MCF 10A (cell line): Measurements from ENCODE around the gene PTGS1. TPM values are rescaled to one million over a fixed set of nuclear protein-coding genes. Genes with fewer than 3 reads are reported as not detected.

Source experiments
- BruUV-seq: library from RNA; stranded (reverse); fragments of 400-500 nt; replicated peaks from 2 replicates; lab custom pipeline; 2021; lab: Mats Ljungman, UMichigan
- CTCF ChIA-PET: fragments of 300-600 bp; sonication (Branson Sonifier 250); formaldehyde crosslinking; extraction: SDS; loops from one replicate; lab custom pipeline; 2021; ENCODE audit warnings: antibody characterized with exemption, inconsistent platforms; lab: Yijun Ruan, JAX
- POLR2A ChIA-PET: fragments of 300-600, 350-650 bp; sonication (Branson Sonifier 250); formaldehyde crosslinking; extraction: SDS; loops from one replicate; lab custom pipeline; 2020; ENCODE audit warnings: antibody characterized with exemption, inconsistent platforms; lab: Yijun Ruan, JAX
- DNase-seq: peaks from one replicate; pipeline ENCODE4 v3.0.0-alpha.2; 2018; ENCODE audit not compliant: unreplicated experiment
- H3K27ac Mint-ChIP-seq: one replicate; pipeline ENCODE4 v1.8.0; 2022; ENCODE audit warnings: mild to moderate bottlenecking, low read depth, mixed read lengths; ENCODE audit not compliant: unreplicated experiment
- H3K27me3 Mint-ChIP-seq: one replicate; pipeline ENCODE4 v1.8.0; 2022; ENCODE audit warnings: mixed read lengths; ENCODE audit not compliant: insufficient read depth, unreplicated experiment
- H3K36me3 Mint-ChIP-seq: one replicate; pipeline ENCODE4 v1.8.0; 2022; ENCODE audit warnings: mild to moderate bottlenecking, moderate library complexity, mixed read lengths; ENCODE audit not compliant: insufficient read depth, unreplicated experiment
- H3K4me1 Mint-ChIP-seq: one replicate; pipeline ENCODE4 v1.8.0; 2022; ENCODE audit warnings: mixed read lengths; ENCODE audit not compliant: insufficient read depth, unreplicated experiment
- H3K4me3 Mint-ChIP-seq: one replicate; pipeline ENCODE4 v1.8.0; 2022; ENCODE audit warnings: mild to moderate bottlenecking, moderate library complexity, mixed read lengths; ENCODE audit not compliant: unreplicated experiment
- H3K9me3 Mint-ChIP-seq: one replicate; pipeline ENCODE4 v1.8.0; 2022; ENCODE audit warnings: mixed read lengths; ENCODE audit not compliant: unreplicated experiment
- intact Hi-C: fragments of 100-400 bp; cut with micrococcal nuclease; formaldehyde crosslinking; loops from 2 replicates; pipeline ENCODE4 v1.14.1; 2022
- total RNA-seq: library from RNA; stranded (reverse); gene quantifications from 2 replicates; pipeline ENCODE4 v1.2.3, GENCODE V29; 2022
- TF ChIP-seq, protein P1 (sequence below): fragments of 200-600 bp; IDR thresholded peaks from one replicate; pipeline ENCODE4 v1.8.0; 2022; ENCODE audit warnings: antibody characterized with exemption, mild to moderate bottlenecking; ENCODE audit not compliant: unreplicated experiment

Gene PTGS1
- total RNA-seq, 1 experiment from 2014 or later, result 0.70 TPM

DNA sequence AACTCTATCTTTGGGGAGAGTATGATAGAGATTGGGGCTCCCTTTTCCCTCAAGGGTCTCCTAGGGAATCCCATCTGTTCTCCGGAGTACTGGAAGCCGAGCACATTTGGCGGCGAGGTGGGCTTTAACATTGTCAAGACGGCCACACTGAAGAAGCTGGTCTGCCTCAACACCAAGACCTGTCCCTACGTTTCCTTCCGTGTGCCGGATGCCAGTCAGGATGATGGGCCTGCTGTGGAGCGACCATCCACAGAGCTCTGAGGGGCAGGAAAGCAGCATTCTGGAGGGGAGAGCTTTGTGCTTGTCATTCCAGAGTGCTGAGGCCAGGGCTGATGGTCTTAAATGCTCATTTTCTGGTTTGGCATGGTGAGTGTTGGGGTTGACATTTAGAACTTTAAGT lies 21.5 kb downstream of the PTGS1 start:
- no peak overlapping the region for H3K27ac Mint-ChIP-seq
- no peaks in the 10 kb centered on the region for H3K27me3 Mint-ChIP-seq
- no peaks in the 10 kb centered on the region for H3K9me3 Mint-ChIP-seq
- intact Hi-C loops, result no loop called here
- no peak for DNase-seq
- POLR2A ChIA-PET, result no interaction called here
- H3K4me1 Mint-ChIP-seq, result peaks cover 17% of the 10 kb centered on the region
- BruUV-seq, result no TSS peak
- H3K4me3 Mint-ChIP-seq, result no peak overlapping the region
- TF ChIP-seq, protein P1, sequence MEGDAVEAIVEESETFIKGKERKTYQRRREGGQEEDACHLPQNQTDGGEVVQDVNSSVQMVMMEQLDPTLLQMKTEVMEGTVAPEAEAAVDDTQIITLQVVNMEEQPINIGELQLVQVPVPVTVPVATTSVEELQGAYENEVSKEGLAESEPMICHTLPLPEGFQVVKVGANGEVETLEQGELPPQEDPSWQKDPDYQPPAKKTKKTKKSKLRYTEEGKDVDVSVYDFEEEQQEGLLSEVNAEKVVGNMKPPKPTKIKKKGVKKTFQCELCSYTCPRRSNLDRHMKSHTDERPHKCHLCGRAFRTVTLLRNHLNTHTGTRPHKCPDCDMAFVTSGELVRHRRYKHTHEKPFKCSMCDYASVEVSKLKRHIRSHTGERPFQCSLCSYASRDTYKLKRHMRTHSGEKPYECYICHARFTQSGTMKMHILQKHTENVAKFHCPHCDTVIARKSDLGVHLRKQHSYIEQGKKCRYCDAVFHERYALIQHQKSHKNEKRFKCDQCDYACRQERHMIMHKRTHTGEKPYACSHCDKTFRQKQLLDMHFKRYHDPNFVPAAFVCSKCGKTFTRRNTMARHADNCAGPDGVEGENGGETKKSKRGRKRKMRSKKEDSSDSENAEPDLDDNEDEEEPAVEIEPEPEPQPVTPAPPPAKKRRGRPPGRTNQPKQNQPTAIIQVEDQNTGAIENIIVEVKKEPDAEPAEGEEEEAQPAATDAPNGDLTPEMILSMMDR, result no peak
- H3K36me3 Mint-ChIP-seq, result no peaks in the 10 kb centered on the region
- CTCF ChIA-PET, result interaction anchor here (1.3 kb wide), 1 partner anchor 294 kb away, joined by 3 read pairs; no protein-coding TSS in a partner anchor

DNA sequence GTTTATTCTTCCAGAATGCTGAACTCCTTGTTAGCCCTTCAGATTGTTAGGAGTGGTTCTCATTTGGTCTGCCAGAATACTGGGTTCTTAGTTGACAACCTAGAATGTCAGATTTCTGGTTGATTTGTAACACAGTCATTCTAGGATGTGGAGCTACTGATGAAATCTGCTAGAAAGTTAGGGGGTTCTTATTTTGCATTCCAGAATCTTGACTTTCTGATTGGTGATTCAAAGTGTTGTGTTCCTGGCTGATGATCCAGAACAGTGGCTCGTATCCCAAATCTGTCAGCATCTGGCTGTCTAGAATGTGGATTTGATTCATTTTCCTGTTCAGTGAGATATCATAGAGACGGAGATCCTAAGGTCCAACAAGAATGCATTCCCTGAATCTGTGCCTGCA lies 21.9 kb downstream of the PTGS1 start:
- Mint-ChIP-seq H3K36me3 (no peaks in the 10 kb centered on the region), H3K27me3 (no peaks in the 10 kb centered on the region), H3K27ac (no peak overlapping the region), H3K4me3 (no peak overlapping the region), H3K9me3 (no peaks in the 10 kb centered on the region), H3K4me1 (peaks cover 17% of the 10 kb centered on the region)
- TF ChIP-seq, protein P1, result no peak
- POLR2A ChIA-PET, result no interaction called here
- no TSS peak for BruUV-seq
- DNase-seq, result no peak
- CTCF ChIA-PET, result interaction anchor here (1.3 kb wide), 1 partner anchor 294 kb away, joined by 3 read pairs; no protein-coding TSS in a partner anchor
- intact Hi-C loops, result no loop called here

DNA sequence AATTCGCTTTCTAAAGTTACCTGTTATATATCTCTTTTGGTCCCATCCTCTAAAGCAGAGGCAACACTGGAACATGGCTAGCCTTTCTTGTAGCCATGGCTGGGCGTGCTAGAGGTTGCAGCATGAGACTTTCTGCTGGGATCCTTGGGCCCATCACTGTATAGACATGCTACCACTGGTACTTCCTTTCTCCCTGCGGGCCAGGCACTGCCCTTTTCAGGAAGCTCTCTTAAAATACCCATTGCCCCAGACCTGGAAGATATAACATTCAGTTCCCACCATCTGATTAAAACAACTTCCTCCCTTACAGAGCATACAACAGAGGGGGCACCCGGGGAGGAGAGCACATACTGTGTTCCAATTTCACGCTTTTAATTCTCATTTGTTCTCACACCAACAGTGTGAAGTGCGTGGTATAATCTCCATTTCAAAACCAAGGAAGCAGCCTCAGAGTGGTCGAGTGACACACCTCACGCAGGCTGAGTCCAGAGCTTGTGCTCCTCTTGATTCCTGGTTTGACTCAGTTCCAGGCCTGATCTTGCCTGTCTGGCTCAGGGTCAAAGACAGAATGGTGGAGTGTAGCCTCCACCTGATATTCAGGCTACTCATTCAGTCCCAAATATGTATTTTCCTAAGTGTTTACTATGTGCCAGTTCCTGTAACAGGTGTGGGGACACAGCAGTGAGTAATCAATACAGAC lies 22.6 kb downstream of the PTGS1 start:
- Mint-ChIP-seq H3K4me1 (peaks cover 17% of the 10 kb centered on the region), H3K4me3 (no peak overlapping the region), H3K27me3 (no peaks in the 10 kb centered on the region), H3K9me3 (no peaks in the 10 kb centered on the region), H3K27ac (no peak overlapping the region), H3K36me3 (no peaks in the 10 kb centered on the region)
- TF ChIP-seq, protein P1, result no peak
- POLR2A ChIA-PET, result no interaction called here
- BruUV-seq, result no TSS peak
- CTCF ChIA-PET, result interaction anchor here (0.8 to 1.5 kb wide), 3 partner anchors 11 to 295 kb away, joined by 3 to 7 read pairs (median 3); no protein-coding TSS in a partner anchor
- intact Hi-C loops, result no loop called here
- no peak for DNase-seq

DNA sequence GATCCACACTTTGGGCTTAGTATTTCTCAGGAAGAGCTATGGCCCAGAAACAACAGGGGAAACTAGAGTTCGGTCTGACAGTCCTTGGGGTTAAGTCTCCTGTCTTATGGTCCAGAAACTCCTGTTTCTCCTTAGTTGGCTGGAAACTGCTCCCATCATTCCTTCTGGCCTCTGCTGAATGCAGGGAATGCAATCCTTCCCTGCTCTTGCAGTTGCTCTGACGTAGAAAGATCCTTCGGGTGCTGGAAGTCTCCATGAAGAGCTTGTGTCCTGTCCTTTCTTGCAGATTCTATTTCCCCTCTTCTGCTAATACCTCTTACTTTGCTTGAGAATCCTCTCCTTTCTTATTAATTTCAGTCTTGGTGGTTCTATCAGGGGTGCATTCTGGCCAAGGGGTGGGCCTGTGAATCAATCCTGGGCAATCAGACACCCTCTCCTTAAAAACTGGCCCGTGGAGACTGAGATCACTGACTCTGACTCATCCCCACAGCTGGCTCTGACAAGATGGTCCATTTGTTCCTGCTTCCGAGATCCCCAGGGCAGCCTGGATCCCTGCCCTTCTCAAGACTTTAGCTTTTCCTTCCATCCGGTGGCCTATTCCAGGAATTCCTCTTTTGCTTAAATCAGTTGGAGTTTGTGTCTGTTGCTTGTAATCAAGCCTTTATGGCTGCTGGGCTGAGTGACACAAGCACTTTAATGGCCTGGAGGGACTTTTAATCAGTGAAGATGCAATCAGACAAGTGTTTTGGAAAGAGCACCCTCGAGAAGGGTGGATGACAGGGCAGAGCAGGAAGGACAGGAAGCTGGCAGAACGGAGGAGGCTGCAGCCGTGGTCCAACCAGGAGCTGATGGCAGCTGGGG lies 23.7 kb downstream of the PTGS1 start:
- TF ChIP-seq, protein P1, result no peak
- POLR2A ChIA-PET, result interaction anchor here (0.5 to 1.8 kb wide), 5 partner anchors 11 to 52 kb away, joined by 3 to 6 read pairs (median 3); no protein-coding TSS in a partner anchor
- H3K4me3 Mint-ChIP-seq, result no peak overlapping the region
- CTCF ChIA-PET, result interaction anchor here (0.6 to 1.5 kb wide), 6 partner anchors 12 to 433 kb away, joined by 3 to 7 read pairs (median 4); no protein-coding TSS in a partner anchor
- peaks cover 17% of the 10 kb centered on the region for H3K4me1 Mint-ChIP-seq
- DNase-seq, result peak; percentile 60
- intact Hi-C loops, result no loop called here
- H3K27ac Mint-ChIP-seq, result no peak overlapping the region
- no peaks in the 10 kb centered on the region for H3K36me3 Mint-ChIP-seq
- BruUV-seq, result no TSS peak
- H3K27me3 Mint-ChIP-seq, result no peaks in the 10 kb centered on the region
- H3K9me3 Mint-ChIP-seq, result no peaks in the 10 kb centered on the region
